Putamen (tissue), 1 donor: ENCODE data around the gene ADAP1.
"Not testable (repeated sequence)": the region's sequence is repeated elsewhere in the genome, so short reads cannot be mapped to it uniquely, and the experiment has no call there.

Experiments used
- DNase-seq: peaks from one replicate; pipeline ENCODE4 v3.0.0-alpha.2; 2016; ENCODE audit warnings: low spot score

Gene ADAP1

DNA sequence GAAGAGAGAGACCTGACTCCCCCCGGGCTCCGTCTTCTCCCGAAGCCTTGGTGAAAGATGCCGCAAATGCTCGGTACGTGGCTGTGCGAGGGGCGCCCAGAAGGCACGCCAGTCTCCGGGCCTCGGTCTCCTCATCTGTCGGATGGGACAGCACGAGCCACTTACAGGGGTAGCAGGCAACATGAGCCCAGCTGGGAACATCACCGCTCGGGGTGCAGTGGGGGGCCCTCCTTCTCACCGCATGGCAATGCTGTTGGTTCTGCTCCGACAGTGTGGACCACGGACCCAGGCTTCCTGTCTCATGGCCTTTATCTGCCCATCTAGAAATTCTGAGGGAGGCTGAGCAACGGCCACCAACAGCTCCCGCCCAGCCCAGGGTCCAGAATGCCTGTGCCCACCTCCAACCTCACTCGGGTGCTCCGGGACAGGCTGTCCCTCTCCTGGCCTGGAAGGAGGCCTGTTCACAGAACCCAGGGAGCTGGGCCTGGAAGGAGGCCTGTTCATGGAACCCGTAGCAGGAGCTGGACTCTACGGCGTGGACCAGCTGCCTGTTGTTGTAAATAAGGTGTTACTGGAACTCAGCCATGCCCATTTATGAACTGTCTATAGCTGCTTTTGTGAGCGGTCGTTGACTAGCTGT lies 15.8 kb downstream of the ADAP1 start:
- no peak for DNase-seq

GRCh38 chr7:937856-938484 lies 16.5 kb downstream of the ADAP1 start:
- DNase-seq = no peak

DNA sequence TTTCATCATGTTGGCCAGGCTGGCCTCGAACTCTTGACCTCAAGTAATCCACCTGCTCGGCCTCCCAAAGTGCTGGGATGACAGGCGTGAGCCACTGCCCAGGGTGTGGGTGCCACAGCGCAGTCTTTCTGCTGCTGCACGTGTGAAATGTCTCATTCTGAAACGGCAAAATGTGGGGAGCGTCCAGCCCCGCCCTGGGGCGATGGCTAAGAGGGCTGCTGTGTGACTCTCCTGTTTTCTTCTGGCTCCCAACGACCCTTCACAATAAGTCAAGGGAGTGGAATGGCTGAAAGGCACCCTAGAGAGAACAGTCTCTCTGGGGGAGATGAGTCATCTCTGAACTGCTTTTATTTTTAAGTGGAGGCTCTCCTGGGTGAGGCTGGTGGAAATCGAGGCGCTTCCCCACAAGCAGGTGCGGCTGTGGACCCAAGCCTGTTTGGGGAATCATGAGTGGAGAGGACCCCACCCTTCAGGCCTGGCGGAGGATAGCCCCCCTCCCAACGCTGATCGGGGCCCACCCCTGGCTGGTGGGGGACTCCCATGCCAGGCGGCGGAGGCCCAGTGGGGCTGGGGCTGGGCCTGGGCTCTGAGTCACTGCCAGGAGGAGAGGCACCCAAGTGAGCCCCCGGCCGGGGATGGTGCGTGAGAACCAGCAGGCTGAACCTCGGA lies 18.0 kb downstream of the ADAP1 start:
- no peak for DNase-seq

DNA sequence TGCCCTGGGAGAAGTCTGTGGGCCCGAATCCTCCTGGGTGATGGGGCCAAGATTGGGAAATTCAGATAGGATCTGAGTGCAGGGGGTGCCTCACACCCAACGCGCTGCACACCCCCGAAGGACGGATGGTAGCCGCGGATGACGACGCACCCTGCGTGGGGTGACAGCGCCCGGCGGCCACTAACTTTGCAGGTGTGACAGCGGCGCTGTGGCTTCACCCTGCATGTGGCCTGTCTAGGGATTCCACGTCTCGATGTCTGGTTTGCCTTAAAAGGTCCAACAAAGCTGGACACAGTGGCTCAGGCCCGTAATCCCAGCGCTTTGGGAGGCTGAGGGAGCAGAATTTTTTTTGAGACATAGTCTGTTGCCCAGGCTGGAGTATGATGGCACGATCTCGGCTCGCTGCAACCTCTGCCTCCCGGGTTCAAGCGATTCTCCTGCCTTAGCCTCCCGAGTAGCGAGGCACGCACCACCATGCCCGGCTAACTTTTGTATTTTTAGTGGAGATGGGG lies 18.6 kb downstream of the ADAP1 start:
- no peak for DNase-seq

DNA sequence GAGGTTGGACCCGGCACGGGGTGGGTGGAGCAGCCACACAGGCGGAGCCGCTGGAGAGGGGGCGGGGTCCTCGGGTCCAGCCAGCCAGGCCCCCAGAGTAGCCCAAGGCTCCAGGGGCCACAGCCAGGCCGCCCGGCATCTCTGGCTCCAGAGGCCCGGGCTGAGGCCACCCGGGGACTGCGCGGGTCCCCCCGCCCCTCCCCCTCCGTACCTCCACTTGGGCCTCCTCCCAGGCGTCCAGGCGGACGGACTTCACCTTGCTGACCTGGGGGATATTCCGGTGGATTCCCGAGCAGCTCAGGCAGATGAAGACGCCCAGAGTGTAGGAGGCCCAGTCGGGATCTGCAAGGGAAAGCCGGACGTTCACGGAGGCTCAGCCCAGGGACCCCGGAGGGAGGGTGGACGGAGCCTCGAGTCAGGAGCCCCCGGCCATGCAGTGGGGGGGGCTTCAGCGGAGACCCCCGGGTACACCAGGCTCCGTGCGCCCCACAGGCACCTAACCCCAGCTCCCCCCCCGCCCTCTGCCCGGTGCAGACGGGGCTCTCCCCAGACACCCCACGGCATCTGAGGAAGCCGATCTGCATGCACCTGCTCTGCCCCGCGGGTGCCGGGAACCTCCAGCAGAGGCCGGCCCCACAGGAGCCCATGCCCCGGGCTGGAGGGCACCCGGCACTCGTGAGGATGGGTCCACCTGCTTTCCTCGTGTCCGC lies 19.2 kb downstream of the ADAP1 start:
- DNase-seq = no peak

DNA sequence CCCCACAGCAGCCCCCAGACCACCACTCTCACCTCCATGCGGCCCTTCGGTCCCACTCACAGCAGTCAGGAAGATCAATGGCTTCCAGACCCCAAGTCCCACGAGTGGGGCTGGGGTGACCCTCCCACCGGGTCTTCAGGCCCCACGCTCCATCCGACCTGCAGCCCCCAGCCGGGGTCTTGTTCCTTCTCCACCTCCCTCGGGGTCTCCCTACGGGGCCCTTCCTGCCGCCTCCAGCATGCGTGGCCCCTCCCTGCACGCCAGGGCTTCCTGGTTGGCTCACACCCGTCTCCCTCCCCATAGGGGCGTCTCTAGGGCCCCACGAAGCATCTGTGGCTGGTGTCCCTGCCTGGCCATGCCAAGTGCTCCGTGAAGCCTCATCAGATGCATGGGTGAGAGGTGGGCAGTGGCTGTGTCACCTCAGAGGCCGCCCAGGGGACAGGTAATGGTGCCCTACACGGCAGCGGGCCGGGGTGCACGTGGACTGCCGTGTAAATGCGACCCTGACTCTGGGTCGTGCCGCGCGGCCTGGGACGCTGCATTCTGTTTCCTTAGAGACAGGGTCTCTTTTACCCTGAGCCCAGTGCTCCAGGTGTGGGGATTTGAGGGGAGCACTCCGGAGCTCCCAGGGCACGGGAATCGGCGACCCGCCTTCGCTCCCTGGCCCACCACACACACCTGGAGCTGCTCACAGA lies 19.9 kb downstream of the ADAP1 start:
- DNase-seq = no peak

DNA sequence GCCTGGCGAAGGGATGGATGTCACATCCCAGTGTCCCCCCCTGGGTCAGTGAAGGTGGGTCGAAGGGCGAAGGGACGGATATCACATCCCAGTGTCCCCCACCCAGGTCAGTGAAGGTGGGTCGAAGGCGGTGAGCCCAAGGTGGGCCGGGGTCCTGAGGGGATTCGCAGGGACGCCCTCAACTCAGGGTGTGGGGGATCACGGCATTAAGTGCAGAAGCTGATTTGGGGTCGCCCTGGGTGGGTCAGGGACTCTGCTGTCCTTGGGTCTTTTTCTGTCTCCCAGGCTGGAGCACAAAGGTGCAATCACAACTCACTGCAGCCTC lies 21.9 kb downstream of the ADAP1 start:
- no peak for DNase-seq

GRCh38 chr7:931871-932650 lies 22.4 kb downstream of the ADAP1 start:
- no peak for DNase-seq

- DNase-seq = no peak
Measured at GRCh38 chr7:930975-931758, 23.3 kb downstream of the ADAP1 start.

- DNase-seq = no peak
Measured at GRCh38 chr7:929311-929711, 25.2 kb downstream of the ADAP1 start.

DNA sequence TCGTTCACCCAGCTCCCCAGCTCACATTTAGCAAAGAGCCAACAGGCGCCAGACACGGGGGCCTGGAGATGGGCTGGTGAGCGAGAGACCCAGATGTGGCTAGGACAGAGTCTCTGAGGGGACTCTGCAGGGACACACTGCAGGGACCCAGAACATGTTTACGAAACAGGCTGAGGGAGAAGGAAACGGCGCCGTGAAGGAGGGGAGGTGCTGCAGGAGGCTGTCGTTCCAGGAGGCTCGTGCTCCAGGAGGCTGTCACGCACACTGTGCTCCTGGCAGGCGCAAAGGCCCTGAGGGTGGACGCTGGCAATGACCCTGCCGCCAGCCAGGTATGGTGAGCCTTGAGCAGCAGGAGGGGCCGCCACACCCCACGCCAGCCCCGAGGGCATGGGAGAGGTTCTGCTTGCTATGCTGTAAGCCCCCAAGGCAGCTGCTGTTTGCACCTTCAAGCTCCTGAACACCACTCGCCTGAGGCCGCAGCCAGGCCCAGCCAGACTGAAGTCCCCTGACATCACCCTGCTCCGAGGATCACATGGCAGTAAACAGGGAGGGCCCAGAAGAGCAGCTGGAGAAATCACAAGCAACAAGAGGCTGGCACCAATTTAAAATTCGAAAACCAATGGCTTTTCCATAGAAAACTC lies 27.3 kb downstream of the ADAP1 start:
- peak; percentile 87 for DNase-seq

GRCh38 chr7:926061-927030 lies 28.1 kb downstream of the ADAP1 start:
- no peak for DNase-seq

DNA sequence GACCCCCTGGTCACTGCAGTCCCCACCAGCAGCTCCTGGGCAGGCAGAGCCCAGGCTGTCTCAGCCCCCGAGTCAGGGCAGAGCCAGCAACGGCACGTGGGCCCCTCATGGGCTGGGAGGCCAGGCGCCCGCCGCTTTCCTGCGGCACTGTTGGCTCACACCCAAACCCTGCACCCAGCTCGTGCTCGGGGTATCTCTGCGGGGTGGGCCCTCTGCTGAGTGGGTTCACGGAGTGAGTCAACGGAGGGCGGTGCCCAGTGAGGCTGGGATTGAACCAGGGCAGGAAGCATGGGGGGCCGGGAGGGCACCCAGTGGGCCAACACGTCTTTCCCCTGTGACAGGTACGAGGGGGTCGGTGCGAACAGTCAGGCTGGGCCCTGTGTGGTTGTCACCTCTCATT lies 28.9 kb downstream of the ADAP1 start:
- no peak for DNase-seq

DNA sequence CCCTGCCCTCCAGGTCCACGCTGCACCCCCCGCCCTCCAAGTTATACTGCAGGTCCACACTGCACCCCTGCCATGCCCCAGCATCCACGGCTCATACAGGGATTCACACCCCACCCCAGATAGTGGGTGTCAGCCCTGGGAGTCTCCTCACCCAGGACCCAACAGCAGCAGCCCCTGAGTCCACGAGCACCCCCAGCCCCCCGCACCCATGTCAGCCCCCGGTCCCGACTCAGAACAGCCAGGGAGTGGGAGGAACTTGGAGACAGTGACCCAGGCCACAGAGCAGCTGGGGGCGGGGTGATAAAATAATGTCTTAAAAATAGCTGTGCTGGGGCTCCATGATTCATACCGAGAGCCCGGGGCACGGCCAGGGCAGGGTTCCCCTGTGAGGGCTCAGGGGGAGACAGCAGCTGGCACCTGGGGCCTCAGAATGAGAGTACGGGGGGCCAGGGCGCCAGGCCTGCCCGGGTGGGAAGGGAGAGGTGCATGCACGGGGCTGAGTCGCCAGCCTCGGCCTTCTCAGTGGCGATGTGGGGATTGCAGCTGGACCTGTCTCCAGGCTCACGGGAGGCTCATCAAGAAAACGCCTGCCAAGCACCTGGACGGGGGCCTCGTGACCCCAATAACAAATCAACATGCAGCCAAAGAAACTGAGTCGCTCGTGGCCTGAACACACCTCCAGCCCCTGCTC lies 29.8 kb downstream of the ADAP1 start:
- no peak for DNase-seq

- not testable (repeated sequence) for DNase-seq
Measured at GRCh38 chr7:924042-924441, 30.4 kb downstream of the ADAP1 start.

GRCh38 chr7:923108-924041 lies 31.1 kb downstream of the ADAP1 start:
- no peak for DNase-seq
